Activated CD4-positive, alpha-beta T cell treated with anti-CD3 and anti-CD28 coated beads for 48 hours (primary cell): ENCODE data around the gene RAD9B.
"Not testable (repeated sequence)": the region's sequence is repeated elsewhere in the genome, so short reads cannot be mapped to it uniquely, and the experiment has no call there.

Experiments used
- DNase-seq: peaks from one replicate; pipeline ENCODE4 v3.0.0-alpha.2; 2020

RAD9B gene

DNA sequence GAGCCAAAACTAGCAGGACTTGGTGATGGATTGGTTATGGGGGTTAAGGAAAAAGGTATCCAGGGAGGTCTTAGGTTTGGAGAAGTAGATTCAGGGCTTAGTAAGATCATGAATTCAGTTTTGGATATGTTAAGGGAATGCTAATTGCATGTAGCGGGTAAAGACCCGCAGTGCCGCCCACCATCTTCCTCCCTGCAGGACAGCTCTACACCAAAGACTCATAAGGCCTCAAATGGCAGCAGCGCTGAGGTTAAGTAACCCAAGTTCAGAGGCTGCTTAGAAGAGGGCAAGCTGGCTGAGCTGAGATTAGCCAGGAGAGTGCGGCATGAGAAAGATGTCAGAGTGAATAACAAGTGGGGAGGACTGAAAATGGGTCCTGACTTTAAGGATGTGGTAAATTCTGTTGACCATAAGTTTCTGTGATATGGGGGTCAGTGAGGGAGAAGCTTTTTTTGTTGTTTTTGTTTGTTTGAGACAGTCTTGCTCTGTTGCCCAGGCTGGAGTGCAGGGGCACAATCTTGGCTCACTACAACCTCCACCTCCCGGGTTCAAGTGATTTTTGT is 26.2 kb downstream of the RAD9B start:
- DNase-seq = no peak

DNA sequence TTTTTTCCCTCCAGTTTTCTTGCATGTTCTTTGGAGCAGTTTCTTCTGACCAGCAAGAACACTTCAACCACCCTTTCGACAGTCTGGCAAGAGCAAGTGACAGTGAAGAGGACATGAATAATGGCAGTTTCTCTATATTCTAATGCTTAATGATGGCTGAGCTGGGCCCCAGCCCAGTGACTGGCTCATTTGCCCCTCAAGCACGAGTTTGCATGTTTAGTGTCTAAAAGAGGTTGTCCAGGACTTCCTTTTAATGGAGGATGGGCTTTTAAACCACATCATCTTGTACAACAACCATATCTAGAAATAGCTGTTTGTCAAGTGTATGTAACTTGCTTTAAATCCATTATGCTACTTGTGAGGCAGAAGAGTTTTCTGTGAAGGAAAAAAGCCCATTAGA is 28.4 kb downstream of the RAD9B start:
- DNase-seq = no peak

DNA sequence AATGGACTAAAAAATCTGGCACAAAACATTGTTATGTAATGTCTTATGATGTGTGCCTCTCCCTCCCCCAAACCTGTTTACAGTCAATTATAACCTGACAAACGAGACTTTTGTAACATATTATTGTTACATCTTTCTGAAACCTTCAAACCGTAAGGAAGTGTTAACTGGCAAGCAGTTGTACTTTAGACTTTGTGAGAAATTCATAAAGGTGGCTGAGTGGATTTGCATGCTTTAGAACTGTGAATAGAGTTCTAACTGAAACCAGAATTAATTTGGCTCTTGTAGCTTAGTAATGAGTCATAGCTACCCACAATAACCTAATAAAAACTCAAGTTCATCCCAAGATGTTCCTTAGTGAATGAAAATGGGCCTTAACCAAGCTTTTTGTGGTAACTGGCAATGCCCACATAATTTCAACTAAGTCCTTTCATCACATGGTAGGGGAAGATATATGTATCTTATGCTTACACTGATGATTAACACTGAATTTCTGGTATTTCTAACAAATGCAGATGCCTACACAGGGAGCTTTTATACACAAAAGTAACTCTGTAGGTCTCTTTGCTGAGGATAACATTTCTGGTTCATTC is 29.7 kb downstream of the RAD9B start:
- DNase-seq = no peak

DNA sequence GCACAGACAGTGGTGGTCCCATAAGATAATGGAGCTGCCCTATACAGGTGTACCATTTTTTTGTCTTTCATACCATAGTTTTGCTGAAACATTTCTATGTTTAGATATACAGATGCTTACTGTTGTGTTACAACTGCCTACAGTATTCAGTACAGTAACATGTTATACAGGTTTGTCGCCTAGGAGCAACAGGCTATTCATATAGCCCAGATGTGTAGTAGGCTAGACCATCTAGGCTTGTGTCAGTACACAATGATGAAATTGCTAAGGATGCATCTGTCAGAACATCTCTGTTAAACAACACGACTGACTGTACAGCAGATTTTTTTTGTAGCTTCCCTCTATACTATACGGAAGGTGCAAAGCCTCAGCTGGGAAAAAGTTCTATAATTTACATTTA is 30.5 kb downstream of the RAD9B start:
- DNase-seq = no peak

DNA sequence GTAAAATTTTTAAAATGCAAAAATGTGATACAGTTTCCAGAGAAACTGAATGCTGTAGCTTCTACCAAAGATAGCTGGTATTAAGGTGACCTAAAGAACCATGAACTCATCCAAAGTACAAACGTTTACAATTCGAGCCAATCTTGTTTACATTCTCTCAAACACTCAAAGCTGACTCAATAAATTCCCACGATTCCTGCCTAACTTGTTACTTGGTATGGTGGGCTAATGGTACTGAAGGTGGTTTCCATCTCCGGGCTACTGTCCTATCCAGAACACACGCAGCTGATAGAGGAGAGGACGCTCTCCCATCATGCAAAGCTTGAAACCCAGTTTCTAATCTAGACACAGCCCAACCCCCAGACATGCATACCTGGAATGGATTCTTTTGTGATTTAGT is 31.5 kb downstream of the RAD9B start:
- no peak for DNase-seq

DNA sequence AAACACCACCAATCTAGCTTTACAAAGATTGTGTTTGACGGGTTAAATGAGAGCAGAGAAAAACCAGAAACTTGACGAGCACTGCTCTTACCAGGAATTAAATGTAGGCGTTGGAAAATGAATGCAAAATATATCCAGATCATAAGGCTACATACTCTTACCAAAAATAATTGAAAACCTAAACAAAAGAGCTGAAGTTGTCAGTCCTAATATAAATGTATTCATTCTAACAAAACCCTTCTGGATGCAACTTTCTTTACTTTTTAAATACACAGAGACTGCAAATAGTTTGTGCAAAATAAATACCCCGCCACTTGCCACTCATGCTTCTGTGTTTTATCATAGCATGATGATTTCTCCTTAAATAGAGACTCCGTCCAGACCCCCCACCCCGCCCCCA is 32.7 kb downstream of the RAD9B start:
- DNase-seq = no peak

DNA sequence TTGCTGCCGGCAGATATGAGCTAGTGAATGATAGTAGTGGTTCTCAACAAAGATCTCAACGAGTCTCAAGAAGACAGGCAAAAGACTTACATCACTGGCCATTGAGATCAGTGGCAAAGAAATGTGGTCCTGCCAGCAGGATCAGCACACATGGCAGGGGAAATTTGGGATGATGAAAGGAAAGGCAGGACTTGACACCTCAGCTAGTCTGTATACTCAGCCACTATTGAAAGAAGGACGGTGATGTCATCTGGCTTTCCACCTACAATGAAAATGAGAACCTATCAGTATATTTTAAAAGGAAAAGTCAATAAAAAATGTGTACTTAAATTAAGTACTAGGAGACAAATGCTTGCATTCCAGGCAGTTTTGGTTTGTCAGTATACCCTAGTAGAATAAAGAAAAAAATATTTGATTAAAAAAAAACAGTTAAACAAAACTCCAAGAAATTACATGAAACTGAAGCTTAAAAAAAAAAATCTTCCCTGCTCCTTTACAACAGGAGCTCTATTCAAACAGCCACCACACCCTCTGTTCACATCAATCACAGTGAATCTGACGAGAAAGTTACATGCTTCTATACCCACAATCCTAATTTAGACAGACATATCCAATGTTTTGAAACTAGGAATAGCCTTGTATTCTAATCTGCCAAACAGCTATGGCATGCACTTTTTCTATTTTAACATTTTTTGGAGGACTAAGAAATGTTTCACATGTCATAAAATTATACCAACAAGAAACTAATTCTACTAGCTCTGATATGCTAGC is 34.9 kb downstream of the RAD9B start:
- DNase-seq = no peak

DNA sequence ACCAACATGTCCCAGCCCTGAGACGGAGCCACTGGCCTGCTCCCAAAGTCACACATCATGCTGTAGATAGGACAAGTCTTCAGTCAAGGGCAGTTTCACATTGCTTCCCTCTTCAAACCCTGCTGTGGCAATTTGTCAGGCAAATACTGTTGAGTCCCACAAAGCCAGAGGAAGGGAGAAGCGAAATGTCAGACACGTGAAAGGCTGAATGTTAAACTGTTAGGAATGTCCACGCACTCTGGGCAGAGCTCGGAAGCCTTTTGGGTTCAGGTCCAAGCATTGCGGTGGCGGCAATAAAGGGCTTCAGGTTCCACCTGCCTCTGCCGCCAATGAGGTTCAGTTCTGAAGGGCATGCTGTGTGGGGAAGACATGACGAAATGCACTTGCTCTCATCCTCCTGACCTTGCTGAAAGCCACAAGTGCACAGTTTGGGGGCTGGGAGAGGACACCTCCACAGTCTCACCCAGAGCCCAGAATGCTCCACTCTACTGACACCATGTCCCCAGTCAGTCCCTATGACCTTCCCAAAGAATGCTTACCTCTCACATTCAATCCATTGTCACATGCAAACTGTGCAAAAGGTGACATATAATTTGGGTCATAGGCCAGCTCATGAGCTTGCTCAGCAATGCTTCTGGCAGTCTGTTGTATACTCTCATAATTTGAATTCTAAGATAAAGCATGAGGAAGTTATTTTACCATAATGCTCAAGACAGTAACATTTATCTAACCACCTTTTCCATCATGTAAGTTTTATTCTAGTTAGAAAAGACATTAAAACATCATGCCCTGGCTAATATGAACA is 35.7 kb downstream of the RAD9B start:
- no peak for DNase-seq

DNA sequence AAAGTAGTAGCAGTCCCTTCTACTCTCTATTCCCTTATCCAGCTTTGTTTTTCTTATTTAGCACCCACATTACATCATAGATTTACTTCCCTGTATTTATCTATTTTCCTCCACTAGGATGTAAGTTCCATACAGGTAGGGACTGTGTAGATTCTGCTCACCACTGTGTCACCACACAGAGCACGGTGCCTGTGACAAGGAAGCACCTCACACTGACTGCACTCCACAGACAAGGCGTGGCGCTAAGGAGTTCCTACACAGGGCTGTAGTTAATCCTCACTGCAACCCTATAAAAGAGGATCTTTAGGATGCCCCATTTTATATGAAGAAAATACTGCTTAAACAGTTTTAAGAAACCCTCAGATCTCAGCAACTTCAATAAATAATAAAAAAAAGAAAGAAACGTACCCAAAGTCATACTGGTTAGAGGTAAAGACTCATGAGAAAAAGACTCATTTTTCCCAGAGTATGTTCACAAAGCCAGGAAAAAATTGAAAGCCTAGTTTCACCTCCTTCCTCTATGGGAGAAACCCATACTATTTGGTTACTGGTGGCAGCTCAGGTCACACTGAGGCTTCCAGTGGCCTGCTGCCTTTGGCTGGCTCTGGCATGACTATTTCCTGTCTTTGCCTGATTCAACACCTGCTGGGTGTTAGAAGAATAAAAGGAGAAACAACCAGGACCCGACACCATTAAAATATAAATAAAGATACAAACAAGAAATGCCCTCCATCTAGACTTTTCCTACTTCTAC is 36.9 kb downstream of the RAD9B start:
- DNase-seq = no peak

DNA sequence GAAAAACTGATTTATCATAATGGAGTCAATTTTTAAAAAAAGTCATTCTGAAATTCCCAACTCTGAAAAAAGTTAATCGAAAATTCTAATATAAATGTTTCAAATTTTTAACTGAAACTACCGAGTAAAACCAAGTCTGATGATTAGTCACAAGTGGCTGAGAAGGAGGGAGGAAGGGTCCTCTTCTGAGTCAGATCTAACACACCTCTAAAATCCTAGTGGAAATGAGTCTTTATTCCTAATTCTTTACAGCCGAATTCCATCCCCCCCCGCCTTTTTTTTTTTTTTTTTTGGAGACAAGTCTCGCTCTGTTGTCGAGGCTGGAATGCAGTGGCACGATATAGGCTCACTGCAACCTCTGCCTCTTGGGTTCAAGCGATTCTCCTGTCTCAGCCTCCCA is 37.9 kb downstream of the RAD9B start:
- DNase-seq = no peak

DNA sequence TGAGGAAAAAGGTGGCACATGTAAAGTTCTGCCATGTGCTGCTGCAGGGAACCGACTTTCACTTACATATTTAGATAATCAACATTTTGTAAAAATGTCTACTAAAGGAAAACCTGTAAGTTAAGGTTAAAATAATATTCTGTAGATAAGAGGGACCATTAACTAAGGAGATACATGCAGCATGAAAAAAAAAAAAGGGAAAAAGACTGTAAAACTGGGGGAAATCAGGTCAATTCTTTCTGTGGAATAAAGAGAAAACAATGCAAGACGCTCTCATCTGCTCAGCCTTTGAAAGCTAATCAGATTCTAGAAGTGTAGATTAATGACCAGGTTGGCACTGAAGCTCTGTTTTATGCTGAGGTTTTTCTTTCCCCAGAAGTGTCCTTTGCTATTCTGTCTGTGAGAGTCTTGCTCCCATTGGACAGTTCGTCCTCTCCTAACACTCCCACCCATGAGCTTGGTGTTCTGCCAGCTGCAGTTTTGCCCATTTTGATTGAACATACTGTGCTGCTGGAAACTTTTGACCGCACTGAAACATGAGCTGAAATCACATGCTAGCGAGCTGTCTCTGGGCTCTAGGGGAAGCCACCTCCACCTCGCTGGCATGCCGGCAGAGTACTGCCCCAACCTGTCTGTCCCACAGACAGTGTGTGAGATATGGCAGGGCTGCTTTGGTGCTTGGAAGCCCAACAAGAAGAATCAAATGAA is 41.3 kb downstream of the RAD9B start:
- DNase-seq = no peak

DNA sequence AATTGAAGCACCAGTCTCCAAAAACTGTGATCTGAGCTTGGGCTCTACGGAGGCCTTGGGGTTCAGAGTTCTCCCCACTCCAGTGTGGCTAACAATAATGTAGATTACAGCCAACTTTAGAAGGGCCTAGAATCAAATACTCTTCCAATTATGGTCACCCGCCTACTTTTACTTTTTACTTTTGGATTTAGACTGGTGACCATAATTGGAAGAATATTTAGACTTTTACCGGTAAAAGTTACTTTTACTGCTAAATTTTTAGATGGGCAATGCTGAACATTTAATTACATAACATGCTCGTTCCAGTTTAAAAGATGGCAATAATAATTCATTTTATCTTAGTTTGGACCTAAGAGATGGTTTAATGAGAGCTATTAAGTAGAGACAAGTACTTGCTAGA is 41.8 kb downstream of the RAD9B start:
- DNase-seq = no peak

DNA sequence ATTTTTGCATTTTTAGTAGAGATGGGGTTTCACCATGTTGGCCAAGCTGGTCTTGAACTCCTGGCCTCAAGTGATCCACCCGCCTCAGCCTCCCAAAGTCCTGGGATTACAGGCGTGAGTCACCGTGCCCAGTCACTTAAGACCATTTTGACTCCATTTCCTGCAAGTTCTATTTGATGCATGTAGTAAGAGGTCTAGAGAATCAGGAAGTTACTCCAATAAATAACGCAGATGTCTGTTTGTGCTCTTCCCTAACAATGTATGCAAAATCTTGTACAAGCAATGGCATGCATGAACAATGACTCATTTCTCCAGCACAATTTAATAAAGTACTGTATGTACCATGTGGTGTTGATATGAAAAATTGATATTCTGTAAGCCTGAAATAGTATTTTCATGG is 43.1 kb downstream of the RAD9B start:
- DNase-seq = not testable (repeated sequence)

DNA sequence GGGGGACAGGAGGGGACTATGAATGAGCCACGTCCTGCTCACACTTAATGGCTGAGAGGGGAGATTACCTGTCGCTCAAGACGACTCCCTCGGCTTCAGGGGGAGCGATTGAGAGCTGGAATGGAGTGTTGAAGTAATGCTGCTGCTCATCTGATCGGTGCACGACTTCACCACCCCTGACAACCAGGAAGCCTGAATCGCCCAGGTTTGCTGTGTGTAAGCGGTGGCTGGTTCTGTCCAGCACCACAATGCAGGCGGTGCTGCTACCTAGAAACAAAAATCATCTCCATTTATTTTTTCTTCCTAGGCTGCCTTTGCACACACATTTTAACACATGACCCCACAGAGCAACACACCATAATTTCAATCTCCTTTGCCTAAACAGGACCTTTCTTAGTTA is 43.7 kb downstream of the RAD9B start:
- no peak for DNase-seq

DNA sequence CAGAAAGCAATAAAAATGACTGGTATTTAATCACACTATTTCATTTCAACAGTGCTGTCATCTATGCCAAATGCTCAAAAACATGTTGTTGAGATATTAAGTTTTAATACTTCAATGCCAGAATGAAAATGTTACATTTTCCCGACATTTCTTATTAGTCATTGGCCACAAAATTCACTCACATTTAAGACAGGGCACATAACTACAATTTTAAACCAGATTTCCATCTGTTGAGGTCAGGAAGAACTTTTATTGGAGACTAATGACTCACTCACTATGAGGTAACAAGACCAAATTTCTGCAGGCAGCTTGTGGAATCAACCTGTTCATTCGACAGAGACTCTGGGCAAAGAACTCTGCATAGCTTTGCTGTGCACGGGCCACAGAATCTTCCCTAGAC is 44.2 kb downstream of the RAD9B start:
- no peak for DNase-seq

DNA sequence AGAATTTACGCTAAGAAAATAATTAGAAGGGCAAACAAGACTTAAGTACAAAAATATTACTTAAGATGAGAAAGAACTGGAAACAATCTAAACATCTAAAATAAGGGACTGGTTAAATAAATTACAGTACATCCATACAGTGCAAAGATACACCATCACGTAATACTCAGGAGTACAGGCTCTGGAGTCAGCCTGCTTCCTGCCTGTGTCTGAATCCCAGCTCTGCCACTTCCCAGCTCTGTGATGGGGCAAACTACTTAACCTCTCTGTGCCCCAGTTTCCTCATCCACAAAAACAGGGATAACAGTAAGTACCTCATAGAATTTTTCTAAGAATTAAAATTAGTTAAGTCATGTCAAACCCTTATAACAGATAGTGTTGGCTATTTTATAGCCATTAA is 45.0 kb downstream of the RAD9B start:
- no peak for DNase-seq

DNA sequence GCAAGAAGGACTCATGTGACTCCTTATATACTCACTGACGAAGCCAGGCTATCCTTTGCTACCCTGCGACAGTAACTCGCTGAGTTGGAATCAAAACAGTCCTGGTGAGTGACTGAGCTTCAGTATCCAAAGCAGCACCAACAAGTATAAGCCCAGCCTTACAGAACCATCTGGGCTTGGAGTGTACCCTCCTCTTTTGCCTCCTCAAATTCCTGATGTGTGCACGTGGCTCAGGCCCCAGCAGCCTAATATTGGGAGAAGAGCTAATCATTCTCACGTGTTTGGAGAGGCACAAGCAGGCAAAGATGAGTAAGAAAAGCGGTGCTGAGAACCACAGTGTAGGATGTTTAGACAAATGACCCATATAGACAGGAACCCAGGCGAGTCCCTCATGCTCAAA is 46.5 kb downstream of the RAD9B start:
- no peak for DNase-seq

DNA sequence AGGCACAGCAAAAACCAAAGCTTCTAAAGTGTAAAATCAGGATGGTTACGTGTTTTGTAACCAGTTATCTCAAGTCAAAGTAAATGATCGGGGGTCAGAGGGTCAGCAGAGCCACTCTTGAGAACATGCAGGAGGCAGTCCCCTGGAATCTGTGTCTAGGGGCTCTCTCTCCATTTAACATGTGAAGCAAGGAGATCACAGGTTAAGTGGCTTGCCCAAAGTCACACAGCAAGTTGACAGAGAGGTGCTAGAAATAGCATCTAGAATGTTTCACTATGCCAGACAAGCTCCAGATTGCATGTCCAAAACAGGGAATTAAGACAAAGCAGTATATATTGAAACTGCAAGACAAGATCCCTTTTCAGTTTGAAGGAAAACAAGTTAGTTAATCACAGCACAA is 47.6 kb downstream of the RAD9B start:
- no peak for DNase-seq

DNA sequence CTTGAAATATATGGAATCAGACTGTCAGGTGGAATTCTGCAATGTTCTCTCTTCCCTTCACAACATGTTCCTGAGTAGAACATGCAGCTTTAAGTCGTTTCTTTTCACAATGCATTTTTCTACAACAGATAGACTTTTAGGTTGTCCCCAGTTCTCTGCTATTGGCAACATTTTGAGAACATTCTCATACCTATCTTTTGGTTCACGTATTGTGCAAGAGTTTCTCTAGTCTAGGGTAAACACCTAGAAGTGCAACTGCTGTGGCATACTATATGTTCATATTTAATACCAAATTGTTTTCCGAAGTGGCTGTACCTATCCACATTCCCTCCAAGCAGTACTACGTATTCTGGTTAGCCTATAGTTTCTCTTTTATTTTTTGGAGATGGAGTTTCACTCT is 48.9 kb downstream of the RAD9B start:
- DNase-seq = no peak
